ENCODE data around the gene SMARCA5.

The SMARCA5 gene

DNA sequence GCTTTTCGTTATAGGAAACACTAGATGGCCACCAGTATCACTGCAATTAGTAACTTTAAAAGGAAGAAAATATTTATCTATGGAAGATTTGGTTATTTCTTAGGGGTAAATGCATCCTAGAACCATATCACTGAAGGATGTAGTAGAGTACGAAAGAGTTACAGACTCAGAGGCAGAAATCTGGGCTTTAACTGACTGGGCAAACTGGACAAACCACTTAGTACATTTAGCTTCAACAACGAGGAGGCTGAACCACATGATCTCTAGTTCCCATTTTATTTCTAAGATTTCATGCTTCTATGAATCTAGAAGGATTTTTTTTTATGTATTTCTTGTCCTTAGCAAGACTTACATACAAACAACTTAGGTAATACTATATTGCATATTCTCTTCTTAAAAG lies 93.0 kb downstream of the SMARCA5 start:
- 100% methylated on average over 1 of the region's 3 CpGs for WGBS (ENCODE audit: insufficient coverage)
- CTCF ChIA-PET: no interaction called here

More for the DNA sequence above, 93.0 kb downstream of the SMARCA5 start:
- Histone ChIP-seq H3K36me3 (ENCODE audit: control insufficient read depth in 4 of 4, insufficient read depth in 4 of 4, low read length in 3 of 4) (no peaks in the 10 kb centered on the region), H3K9me3 (ENCODE audit: control extremely low read depth in 1 of 5, control insufficient read depth in 4 of 5, insufficient read depth in 2 of 5, low read depth in 1 of 5, low read length in 4 of 5) (peaks cover 0 to 16% (median 4%) of the 10 kb centered on the region in 5 experiments), H3K27me3 (replicated peaks in 2 of 5; ENCODE audit: control insufficient read depth in 4 of 5, insufficient read depth in 5 of 5, low read length in 4 of 5) (no peaks in the 10 kb centered on the region), H3K4me3 (ENCODE audit: control insufficient read depth in 1 of 7, extremely low read depth in 1 of 7, insufficient read depth in 4 of 7, low read depth in 2 of 7, low read length in 6 of 7) (no peak overlapping the region), H3K27ac (ENCODE audit: insufficient read depth in 1 of 2, low read depth in 1 of 2, low read length in 2 of 2, poor library complexity in 1 of 2, severe bottlenecking in 2 of 2) (no peak overlapping the region), H3K4me1 (ENCODE audit: control extremely low read depth in 1 of 4, control insufficient read depth in 4 of 4, insufficient read depth in 4 of 4, low read length in 3 of 4) (no peaks in the 10 kb centered on the region)
- DNase-seq: no peak
- POLR2A ChIA-PET: no interaction called here
